ENCODE data around the gene TAOK3.

Gene TAOK3

GRCh38 chr12:118361889-118362288, 10.8 kb downstream of the TAOK3 start:
- DNase-seq (ENCODE audit: low spot score), result no peak
- H3K27ac ChIP-seq, result no peak overlapping the region
- ChIA-PET CTCF (interaction anchor here (0.6 kb wide), 1 partner anchor 1232 kb away, joined by 3 read pairs; no protein-coding TSS in a partner anchor), POLR2A (ENCODE audit: low non-redundant PET) (no interaction called here)
- no peak for TF ChIP-seq CTCF (conservative IDR thresholded peaks at IDR 0.05; ENCODE audit: low read depth)

- DNase-seq (ENCODE audit: low spot score), result no peak
- peak overlapping the region; percentile 65 for H3K27ac ChIP-seq
- ChIA-PET CTCF (interaction anchor here (0.6 kb wide), 1 partner anchor 122 kb away, joined by 3 read pairs; no protein-coding TSS in a partner anchor), POLR2A (ENCODE audit: low non-redundant PET) (no interaction called here)
- TF ChIP-seq CTCF (conservative IDR thresholded peaks at IDR 0.05; ENCODE audit: low read depth), result no peak
Measured at GRCh38 chr12:118361092-118361404, 11.7 kb downstream of the TAOK3 start.

- CTCF ChIA-PET, result interaction anchor here (0.6 to 0.8 kb wide), 2 partner anchors 238 to 1447 kb away, joined by 3 to 5 read pairs; no protein-coding TSS in a partner anchor
- peak overlapping the region; percentile 70 for H3K27ac ChIP-seq
- TF ChIP-seq CTCF (conservative IDR thresholded peaks at IDR 0.05; ENCODE audit: low read depth), result no peak
Measured at GRCh38 chr12:118359541-118359915, 13.2 kb downstream of the TAOK3 start.

GRCh38 chr12:118358612-118359540, 13.8 kb downstream of the TAOK3 start:
- TF ChIP-seq CTCF (conservative IDR thresholded peaks at IDR 0.05; ENCODE audit: low read depth), result no peak
- H3K27ac ChIP-seq, result no peak overlapping the region
- DNase-seq (ENCODE audit: low spot score), result no peak
- ChIA-PET POLR2A (ENCODE audit: low non-redundant PET) (no interaction called here), CTCF (interaction anchor here (0.6 to 0.9 kb wide), 4 partner anchors 11 to 1447 kb away, joined by 3 to 5 read pairs (median 4); partner anchors contain the start of gene SUDS3)

More at GRCh38 chr12:118359541-118359915, 13.2 kb downstream of the TAOK3 start:
- DNase-seq (ENCODE audit: low spot score), result no peak
- POLR2A ChIA-PET (ENCODE audit: low non-redundant PET), result no interaction called here

- no peak overlapping the region for H3K27ac ChIP-seq
- ChIA-PET CTCF (interaction anchor here (0.6 to 0.9 kb wide), 4 partner anchors 18 to 1610 kb away, joined by 3 to 4 read pairs (median 3); partner anchors contain the start of gene SUDS3), POLR2A (ENCODE audit: low non-redundant PET) (no interaction called here)
- no peak for DNase-seq (ENCODE audit: low spot score)
- TF ChIP-seq CTCF (conservative IDR thresholded peaks at IDR 0.05; ENCODE audit: low read depth), result no peak
Measured at GRCh38 chr12:118358008-118358359, 14.7 kb downstream of the TAOK3 start.

- POLR2A ChIA-PET (ENCODE audit: low non-redundant PET), result no interaction called here
- no peak overlapping the region for H3K27ac ChIP-seq
- DNase-seq (ENCODE audit: low spot score), result no peak
- TF ChIP-seq CTCF (conservative IDR thresholded peaks at IDR 0.05; ENCODE audit: low read depth), result no peak
- CTCF ChIA-PET, result interaction anchor here (0.6 to 0.7 kb wide), 3 partner anchors 135 to 1611 kb away, joined by 3 read pairs; no protein-coding TSS in a partner anchor
Measured at GRCh38 chr12:118357257-118358007, 15.3 kb downstream of the TAOK3 start.
